Endothelial cell of umbilical vein (primary cell): ENCODE measurements around the gene PHF1.
"Not testable (repeated sequence)": the region's sequence is repeated elsewhere in the genome, so short reads cannot be mapped to it uniquely, and the experiment has no call there.

ENCODE experiments used
- POLR2A ChIP-seq: IDR thresholded peaks from 2 replicates; pipeline ENCODE4 v1.6.1; 2012; ENCODE audit warnings: low read depth, mild to moderate bottlenecking, control low read depth, low read length
- POLR2AphosphoS5 ChIP-seq: IDR thresholded peaks from 2 replicates; pipeline ENCODE4 v1.6.1; 2012; ENCODE audit warnings: low read depth, mild to moderate bottlenecking, control low read depth, low read length, moderate library complexity; ENCODE audit not compliant: insufficient read depth
- TF ChIP-seq, protein P1 (sequence below), 2 donors: IDR thresholded peaks; 1 replicate in 1 of 2; 2 replicates in 1 of 2; pipeline ENCODE4 v1.5.1; 2011; ENCODE audit warnings: low read length in 2 of 2, mild to moderate bottlenecking in 2 of 2, moderate library complexity in 2 of 2, control low read depth in 1 of 2, inconsistent platforms in 1 of 2, low read depth in 1 of 2; ENCODE audit not compliant: insufficient read depth in 1 of 2; ENCODE audit errors: extremely low read depth in 1 of 2

- not testable (repeated sequence) for TF ChIP-seq POLR2A, POLR2AphosphoS5
- TF ChIP-seq, protein P1, sequence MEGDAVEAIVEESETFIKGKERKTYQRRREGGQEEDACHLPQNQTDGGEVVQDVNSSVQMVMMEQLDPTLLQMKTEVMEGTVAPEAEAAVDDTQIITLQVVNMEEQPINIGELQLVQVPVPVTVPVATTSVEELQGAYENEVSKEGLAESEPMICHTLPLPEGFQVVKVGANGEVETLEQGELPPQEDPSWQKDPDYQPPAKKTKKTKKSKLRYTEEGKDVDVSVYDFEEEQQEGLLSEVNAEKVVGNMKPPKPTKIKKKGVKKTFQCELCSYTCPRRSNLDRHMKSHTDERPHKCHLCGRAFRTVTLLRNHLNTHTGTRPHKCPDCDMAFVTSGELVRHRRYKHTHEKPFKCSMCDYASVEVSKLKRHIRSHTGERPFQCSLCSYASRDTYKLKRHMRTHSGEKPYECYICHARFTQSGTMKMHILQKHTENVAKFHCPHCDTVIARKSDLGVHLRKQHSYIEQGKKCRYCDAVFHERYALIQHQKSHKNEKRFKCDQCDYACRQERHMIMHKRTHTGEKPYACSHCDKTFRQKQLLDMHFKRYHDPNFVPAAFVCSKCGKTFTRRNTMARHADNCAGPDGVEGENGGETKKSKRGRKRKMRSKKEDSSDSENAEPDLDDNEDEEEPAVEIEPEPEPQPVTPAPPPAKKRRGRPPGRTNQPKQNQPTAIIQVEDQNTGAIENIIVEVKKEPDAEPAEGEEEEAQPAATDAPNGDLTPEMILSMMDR (IDR thresholded peaks at IDR 0.05; ENCODE audit: extremely low read depth in 1 of 2, insufficient read depth in 1 of 2, low read depth in 1 of 2, low read length in 2 of 2) = not testable (repeated sequence)
These were observed 47.3 kb upstream of the PHF1 start for GRCh38 chr6:33363486-33363885.
